Measurements from ENCODE around the gene GCGR. TPM values are rescaled to one million over a fixed set of nuclear protein-coding genes. Genes with fewer than 3 reads are reported as not detected.

The GCGR gene
- total and polyA plus RNA-seq, 10 of the 15 experiments (the other 5 are each of a cell fraction or from before 2014, with no cell fraction given) = not detected

DNA sequence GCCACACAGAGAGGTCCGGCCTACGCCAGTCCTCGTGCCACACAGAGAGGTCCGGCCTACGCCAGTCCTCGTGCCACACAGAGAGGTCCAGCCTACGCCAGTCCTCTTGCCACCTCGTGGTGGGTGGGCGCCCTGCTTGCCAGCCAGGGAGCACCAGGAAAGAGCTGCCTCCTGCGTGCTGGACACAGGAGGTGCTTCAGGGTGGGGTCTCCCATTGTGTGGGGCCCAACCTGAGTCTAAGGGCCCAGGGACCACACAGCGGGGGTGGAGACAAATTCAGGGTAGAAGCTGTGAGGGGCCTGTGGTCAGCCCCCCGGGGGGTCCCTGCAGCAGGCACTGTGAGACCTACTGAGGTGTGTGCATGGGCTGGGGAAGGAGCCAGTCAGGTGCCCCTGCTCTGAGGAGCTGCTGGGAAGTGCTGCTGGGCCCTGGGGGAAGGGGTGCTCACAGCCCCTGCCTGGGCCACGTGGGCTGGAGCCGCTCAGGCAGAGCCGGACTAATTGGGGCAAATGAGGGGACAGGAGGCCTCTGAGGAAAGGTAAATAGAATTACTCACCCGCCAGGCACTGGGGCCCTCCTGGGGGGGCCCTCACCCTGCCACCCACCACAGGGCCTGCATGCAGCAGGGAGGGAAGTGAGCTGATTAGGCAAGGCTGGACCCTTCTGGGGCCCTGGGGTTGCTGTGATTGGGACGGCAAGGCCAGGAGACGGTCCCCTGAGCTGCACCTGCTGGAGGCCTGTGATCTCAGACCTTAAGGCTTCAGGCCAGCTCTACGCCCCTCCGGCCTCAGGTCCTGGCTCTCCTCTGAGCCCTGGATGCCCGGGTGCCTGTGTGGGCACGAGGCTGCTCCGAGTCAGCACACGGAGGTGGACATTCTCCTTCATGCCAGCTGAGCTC, 11.0 kb downstream of the GCGR start (continued):
- TF ChIP-seq, protein P1, sequence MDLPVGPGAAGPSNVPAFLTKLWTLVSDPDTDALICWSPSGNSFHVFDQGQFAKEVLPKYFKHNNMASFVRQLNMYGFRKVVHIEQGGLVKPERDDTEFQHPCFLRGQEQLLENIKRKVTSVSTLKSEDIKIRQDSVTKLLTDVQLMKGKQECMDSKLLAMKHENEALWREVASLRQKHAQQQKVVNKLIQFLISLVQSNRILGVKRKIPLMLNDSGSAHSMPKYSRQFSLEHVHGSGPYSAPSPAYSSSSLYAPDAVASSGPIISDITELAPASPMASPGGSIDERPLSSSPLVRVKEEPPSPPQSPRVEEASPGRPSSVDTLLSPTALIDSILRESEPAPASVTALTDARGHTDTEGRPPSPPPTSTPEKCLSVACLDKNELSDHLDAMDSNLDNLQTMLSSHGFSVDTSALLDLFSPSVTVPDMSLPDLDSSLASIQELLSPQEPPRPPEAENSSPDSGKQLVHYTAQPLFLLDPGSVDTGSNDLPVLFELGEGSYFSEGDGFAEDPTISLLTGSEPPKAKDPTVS (IDR thresholded peaks at IDR 0.05; ENCODE audit: low read depth, low read length) = no peak

DNA sequence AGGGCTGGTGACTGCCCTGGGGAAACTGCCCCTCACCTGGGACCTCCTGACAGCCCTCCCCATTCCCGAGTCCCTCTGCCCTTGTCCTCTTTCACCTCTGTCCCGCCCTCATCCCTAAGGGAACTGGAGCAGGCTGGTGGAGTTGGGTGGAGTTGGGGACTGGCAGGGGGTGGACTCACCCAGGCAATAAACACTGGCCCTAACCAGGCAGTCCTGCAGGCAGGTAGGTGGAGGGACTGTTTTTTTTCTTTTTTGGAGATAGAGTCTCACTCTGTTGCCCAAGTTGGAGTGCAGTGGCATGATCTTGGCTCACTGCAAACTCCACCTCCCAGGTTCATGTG, 11.7 kb downstream of the GCGR start:
- Histone ChIP-seq H3K4me1 (ENCODE audit: control insufficient read depth, insufficient read depth, low read length) (no peaks in the 10 kb centered on the region), H3K4me2 (ENCODE audit: control insufficient read depth, insufficient read depth) (no peak overlapping the region), H3K36me3 (ENCODE audit: control insufficient read depth in 2 of 2, insufficient read depth in 2 of 2, low read length in 1 of 2) (no peaks in the 10 kb centered on the region), H2AFZ (ENCODE audit: control insufficient read depth, low read depth, low read length) (no peak overlapping the region), H4K20me1 (ENCODE audit: control insufficient read depth, insufficient read depth) (no peaks in the 10 kb centered on the region), H3K27me3 (replicated peaks in 1 of 2; ENCODE audit: control insufficient read depth in 2 of 2, insufficient read depth in 2 of 2, low read length in 1 of 2) (no peaks in the 10 kb centered on the region), H3K79me2 (ENCODE audit: control insufficient read depth, insufficient read depth, low read length) (no peaks in the 10 kb centered on the region), H3K9ac (ENCODE audit: control insufficient read depth, insufficient read depth, low read length) (no peak overlapping the region), H3K9me3 (replicated peaks; ENCODE audit: control insufficient read depth, insufficient read depth, low read length) (no peaks in the 10 kb centered on the region), H3K4me3 (no peak overlapping the region), H3K27ac (ENCODE audit: control insufficient read depth, insufficient read depth) (no peak overlapping the region)
- ATAC-seq = no peak
- DNase-seq (ENCODE audit: low read depth, low spot score) = no peak
- intact Hi-C loops (cut with micrococcal nuclease; ENCODE audit: unreplicated experiment) = no loop called here
- ChIA-PET CTCF (no interaction called here), SMC1A (ENCODE audit: uncharacterized antibody, unreplicated experiment) (no interaction called here), POLR2A (interaction anchor here (0.7 kb wide), 1 partner anchor 90 kb away, joined by 3 read pairs; no protein-coding TSS in a partner anchor), RAD21 (ENCODE audit: unreplicated experiment) (no interaction called here)
- in situ Hi-C loops (cut with MboI) = no loop called here
- WGBS (ENCODE audit: insufficient coverage, insufficient replicate concordance, low lambda C conversion rate, missing lambda C conversion rate) = 0% methylated on average over 2 of the region's 2 CpGs
- no peak for FAIRE-seq
- no TSS peak for BruUV-seq (replicated peaks)
- TF ChIP-seq CREB1 (IDR thresholded peaks at IDR 0.05; ENCODE audit: low read depth) = no peak
- TF ChIP-seq, protein P1 (IDR thresholded peaks at IDR 0.05; ENCODE audit: low read depth, low read length) = no peak
- TF ChIP-seq, protein P2, sequence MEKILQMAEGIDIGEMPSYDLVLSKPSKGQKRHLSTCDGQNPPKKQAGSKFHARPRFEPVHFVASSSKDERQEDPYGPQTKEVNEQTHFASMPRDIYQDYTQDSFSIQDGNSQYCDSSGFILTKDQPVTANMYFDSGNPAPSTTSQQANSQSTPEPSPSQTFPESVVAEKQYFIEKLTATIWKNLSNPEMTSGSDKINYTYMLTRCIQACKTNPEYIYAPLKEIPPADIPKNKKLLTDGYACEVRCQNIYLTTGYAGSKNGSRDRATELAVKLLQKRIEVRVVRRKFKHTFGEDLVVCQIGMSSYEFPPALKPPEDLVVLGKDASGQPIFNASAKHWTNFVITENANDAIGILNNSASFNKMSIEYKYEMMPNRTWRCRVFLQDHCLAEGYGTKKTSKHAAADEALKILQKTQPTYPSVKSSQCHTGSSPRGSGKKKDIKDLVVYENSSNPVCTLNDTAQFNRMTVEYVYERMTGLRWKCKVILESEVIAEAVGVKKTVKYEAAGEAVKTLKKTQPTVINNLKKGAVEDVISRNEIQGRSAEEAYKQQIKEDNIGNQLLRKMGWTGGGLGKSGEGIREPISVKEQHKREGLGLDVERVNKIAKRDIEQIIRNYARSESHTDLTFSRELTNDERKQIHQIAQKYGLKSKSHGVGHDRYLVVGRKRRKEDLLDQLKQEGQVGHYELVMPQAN (conservative IDR thresholded peaks at IDR 0.05) = no peak
- TF ChIP-seq ASH2L (IDR thresholded peaks at IDR 0.05; ENCODE audit: borderline replicate concordance, low read depth) = no peak
- TF ChIP-seq, protein P3, sequence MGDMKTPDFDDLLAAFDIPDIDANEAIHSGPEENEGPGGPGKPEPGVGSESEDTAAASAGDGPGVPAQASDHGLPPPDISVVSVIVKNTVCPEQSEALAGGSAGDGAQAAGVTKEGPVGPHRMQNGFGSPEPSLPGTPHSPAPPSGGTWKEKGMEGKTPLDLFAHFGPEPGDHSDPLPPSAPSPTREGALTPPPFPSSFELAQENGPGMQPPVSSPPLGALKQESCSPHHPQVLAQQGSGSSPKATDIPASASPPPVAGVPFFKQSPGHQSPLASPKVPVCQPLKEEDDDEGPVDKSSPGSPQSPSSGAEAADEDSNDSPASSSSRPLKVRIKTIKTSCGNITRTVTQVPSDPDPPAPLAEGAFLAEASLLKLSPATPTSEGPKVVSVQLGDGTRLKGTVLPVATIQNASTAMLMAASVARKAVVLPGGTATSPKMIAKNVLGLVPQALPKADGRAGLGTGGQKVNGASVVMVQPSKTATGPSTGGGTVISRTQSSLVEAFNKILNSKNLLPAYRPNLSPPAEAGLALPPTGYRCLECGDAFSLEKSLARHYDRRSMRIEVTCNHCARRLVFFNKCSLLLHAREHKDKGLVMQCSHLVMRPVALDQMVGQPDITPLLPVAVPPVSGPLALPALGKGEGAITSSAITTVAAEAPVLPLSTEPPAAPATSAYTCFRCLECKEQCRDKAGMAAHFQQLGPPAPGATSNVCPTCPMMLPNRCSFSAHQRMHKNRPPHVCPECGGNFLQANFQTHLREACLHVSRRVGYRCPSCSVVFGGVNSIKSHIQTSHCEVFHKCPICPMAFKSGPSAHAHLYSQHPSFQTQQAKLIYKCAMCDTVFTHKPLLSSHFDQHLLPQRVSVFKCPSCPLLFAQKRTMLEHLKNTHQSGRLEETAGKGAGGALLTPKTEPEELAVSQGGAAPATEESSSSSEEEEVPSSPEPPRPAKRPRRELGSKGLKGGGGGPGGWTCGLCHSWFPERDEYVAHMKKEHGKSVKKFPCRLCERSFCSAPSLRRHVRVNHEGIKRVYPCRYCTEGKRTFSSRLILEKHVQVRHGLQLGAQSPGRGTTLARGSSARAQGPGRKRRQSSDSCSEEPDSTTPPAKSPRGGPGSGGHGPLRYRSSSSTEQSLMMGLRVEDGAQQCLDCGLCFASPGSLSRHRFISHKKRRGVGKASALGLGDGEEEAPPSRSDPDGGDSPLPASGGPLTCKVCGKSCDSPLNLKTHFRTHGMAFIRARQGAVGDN (IDR thresholded peaks at IDR 0.05) = no peak
- no peak for TF ChIP-seq ZSCAN29 (IDR thresholded peaks at IDR 0.05)
- no peak for TF ChIP-seq FOXK2 (IDR thresholded peaks at IDR 0.05)
- TF ChIP-seq SIN3A (IDR thresholded peaks at IDR 0.05; ENCODE audit: low read depth, low read length) = no peak
- TF ChIP-seq, protein P4, sequence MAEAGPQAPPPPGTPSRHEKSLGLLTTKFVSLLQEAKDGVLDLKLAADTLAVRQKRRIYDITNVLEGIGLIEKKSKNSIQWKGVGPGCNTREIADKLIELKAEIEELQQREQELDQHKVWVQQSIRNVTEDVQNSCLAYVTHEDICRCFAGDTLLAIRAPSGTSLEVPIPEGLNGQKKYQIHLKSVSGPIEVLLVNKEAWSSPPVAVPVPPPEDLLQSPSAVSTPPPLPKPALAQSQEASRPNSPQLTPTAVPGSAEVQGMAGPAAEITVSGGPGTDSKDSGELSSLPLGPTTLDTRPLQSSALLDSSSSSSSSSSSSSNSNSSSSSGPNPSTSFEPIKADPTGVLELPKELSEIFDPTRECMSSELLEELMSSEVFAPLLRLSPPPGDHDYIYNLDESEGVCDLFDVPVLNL (IDR thresholded peaks at IDR 0.05; ENCODE audit: low read depth, low read length) = no peak
- TF ChIP-seq NRF1 (conservative IDR thresholded peaks at IDR 0.05; ENCODE audit: low read depth, low read length) = no peak
- no peak for TF ChIP-seq NFIC (IDR thresholded peaks at IDR 0.05; ENCODE audit: low read depth, low read length)
